BJ (cell line): Measurements from ENCODE around the gene PKDCC. TPM values are rescaled to one million over a fixed set of nuclear protein-coding genes. Genes with fewer than 3 reads are reported as not detected.

ENCODE experiments used
- CTCF ChIA-PET: fragments of 350-600 bp; formaldehyde crosslinking; extraction: SDS; loops from one replicate; lab custom pipeline; 2021; ENCODE audit warnings: antibody characterized with exemption, inconsistent platforms; lab: Yijun Ruan, JAX
- POLR2A ChIA-PET: fragments of 300-600 bp; sonication (Branson Sonifier 250); formaldehyde crosslinking; extraction: SDS; loops from one replicate; lab custom pipeline; 2021; ENCODE audit warnings: antibody characterized with exemption; lab: Charles Lee
- DNase-seq: peaks from one replicate; pipeline ENCODE4 v3.0.0-alpha.2; 2011; ENCODE audit warnings: low read depth
- H3K27me3 ChIP-seq: 2 replicates; pipeline ENCODE4 v1.6.0; 2011; ENCODE audit warnings: low read length; ENCODE audit not compliant: control insufficient read depth, insufficient read depth
- H3K36me3 ChIP-seq: 2 replicates; pipeline ENCODE4 v1.5.1; 2011; ENCODE audit warnings: low read length; ENCODE audit not compliant: control insufficient read depth, insufficient read depth
- H3K4me3 ChIP-seq: 2 replicates; pipeline ENCODE4 v1.5.1; 2011; ENCODE audit warnings: low read depth, mild to moderate bottlenecking, control low read depth, low read length
- CTCF ChIP-seq: IDR thresholded peaks from 2 replicates; pipeline ENCODE4 v1.5.1; 2011; ENCODE audit warnings: low read depth, mild to moderate bottlenecking, control low read depth, inconsistent platforms, low read length, moderate library complexity; ENCODE audit not compliant: insufficient read depth
- polyA plus RNA-seq: library from polyadenylated mRNA; depleted of rRNA; stranded (reverse); fragments of >200 nt; gene quantifications from 2 replicates; pipeline ENCODE4 v1.2.3, GENCODE V29; 2011

Gene PKDCC
- polyA plus RNA-seq, 1 experiment, result 6.6 TPM

- ChIA-PET CTCF (interaction anchor here (1.2 kb wide), 1 partner anchor 11 kb away, joined by 3 read pairs; no protein-coding TSS in a partner anchor), POLR2A (no interaction called here)
- Histone ChIP-seq H3K27me3 (peaks cover 11% of the 10 kb centered on the region), H3K4me3 (no peak overlapping the region), H3K36me3 (no peaks in the 10 kb centered on the region)
- no peak for TF ChIP-seq CTCF
- DNase-seq, result no peak
Measured at GRCh38 chr2:42001711-42002201, 46.1 kb upstream of the PKDCC start.

GRCh38 chr2:42007551-42007950 is 40.3 kb upstream of the PKDCC start:
- no peak for DNase-seq
- no peak for TF ChIP-seq CTCF
- CTCF ChIA-PET, result no interaction called here
- POLR2A ChIA-PET, result no interaction called here
- no peaks in the 10 kb centered on the region for H3K36me3 ChIP-seq
- H3K27me3 ChIP-seq, result peaks cover 6% of the 10 kb centered on the region
- no peak overlapping the region for H3K4me3 ChIP-seq

GRCh38 chr2:42008241-42008921 is 39.4 kb upstream of the PKDCC start:
- no peak for TF ChIP-seq CTCF
- no peaks in the 10 kb centered on the region for H3K36me3 ChIP-seq
- CTCF ChIA-PET, result interaction anchor here (0.6 kb wide), 1 partner anchor 26 kb away, joined by 3 read pairs; no protein-coding TSS in a partner anchor
- no peak overlapping the region for H3K4me3 ChIP-seq
- POLR2A ChIA-PET, result interaction anchor here (0.6 kb wide), 1 partner anchor 13 kb away, joined by 3 read pairs; no protein-coding TSS in a partner anchor
- peaks cover 4% of the 10 kb centered on the region for H3K27me3 ChIP-seq
- DNase-seq, result no peak

- DNase-seq, result no peak
- peaks cover 4% of the 10 kb centered on the region for H3K27me3 ChIP-seq
- H3K4me3 ChIP-seq, result no peak overlapping the region
- no peak for TF ChIP-seq CTCF
- ChIA-PET POLR2A (interaction anchor here (0.6 kb wide), 1 partner anchor 1716 kb away, joined by 3 read pairs; no protein-coding TSS in a partner anchor), CTCF (interaction anchor here (0.9 kb wide), 1 partner anchor 17 kb away, joined by 3 read pairs; no protein-coding TSS in a partner anchor)
- H3K36me3 ChIP-seq, result no peaks in the 10 kb centered on the region
Measured at GRCh38 chr2:42009657-42010580, 37.9 kb upstream of the PKDCC start.
